KBM-7 (cell line): ENCODE results near the gene ESYT3.

ENCODE experiments used
- DNase-seq: peaks from one replicate; pipeline ENCODE4 v3.0.0-alpha.2; 2015
- in situ Hi-C: fragments of 300-500 bp; cut with MboI; formaldehyde crosslinking; loops from 2 replicates; pipeline ENCODE4 v1.14.3; 2020; ENCODE audit warnings: low sequenced_read_pairs, low pct_unique_long_range_greater_than_20kb, mixed read lengths

Gene ESYT3

DNA sequence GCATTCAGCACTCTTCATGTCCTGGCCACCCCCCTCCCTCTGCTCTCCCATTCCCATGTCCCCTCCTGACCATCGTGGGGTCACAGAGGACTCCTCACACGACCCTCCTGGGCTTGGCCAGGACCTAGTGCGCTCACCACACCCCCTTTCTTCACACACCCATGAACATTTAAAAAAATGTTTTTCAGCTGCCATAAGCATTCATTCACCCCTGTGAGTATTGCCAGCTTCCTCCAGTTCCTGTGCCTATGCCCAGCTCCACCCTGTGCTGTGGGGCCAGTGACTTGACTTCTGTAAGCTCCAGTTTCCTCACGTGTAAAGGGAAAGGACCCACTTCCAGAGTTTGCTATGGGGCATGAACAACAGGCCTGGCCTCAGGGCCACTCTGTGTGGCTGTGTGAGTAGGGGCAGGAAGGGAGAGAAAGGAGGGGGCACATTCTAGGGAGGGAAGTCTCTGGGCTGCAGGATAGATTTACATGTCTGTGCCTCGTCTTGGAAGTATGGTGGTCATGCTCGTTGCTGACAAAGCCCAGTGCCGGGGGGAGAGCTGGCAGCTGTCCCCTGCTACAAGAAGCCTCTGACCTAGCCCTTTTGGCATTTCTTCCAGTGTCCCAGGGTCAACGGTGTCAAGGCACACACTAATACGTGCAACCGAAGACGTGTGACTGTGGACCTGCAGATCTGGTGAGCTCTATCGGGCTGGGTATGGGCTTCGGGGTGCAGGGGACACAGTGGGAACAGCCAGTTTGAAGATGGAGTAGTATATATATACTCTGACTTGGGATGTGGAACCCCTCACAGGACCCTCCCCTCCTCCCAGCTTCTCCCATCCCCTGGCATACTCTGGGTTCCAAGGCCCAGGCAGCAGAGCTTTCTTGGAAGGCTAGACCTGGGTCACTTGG is 22.8 kb downstream of the ESYT3 start:
- in situ Hi-C loops: loop anchor here (25.0 kb wide), 1 partner anchor 480 kb away; the partner anchor contains the start of genes FOXL2 and FOXL2NB
- DNase-seq: no peak

DNA sequence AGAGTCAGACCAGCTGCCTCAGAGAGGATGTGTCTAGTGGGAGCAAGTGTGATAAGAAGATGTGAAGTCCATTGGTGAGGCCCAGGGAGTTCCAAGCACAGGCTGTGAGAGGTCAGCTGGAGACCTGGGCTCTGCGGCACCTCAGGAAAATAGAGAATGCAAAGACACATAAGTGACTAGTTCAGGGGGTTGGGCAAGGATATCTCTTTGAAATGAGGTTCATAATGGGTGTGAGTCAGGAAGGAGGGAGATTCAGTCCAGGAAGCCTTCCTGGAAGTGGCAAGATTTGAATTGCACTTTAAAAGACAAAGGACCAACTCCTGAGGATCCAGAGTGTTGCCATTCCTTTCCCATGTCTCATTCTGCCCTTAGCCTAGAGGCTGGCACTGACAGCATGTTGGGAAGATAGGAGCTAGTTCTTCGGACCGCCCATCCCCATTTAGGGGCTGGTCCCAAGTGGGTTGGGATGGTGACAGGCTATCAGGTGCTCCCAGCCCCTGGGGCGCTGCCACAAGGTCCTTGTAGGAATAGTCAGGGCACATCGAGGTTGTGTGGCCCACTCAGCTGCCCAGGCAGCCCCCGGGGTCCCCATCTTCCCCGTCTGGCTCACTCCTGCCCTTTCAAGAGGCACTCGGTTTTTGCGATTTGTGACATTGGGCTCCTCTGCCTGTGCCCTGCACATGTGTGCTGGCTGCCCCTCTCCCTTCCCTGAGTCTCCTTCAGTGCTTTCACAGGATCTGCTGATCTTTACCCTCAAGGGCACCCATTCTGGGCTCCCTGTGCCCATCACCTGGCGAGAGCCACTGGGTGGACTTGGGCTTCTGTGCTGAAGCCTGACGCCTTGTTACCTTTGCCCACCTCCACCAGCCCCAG is 23.7 kb downstream of the ESYT3 start:
- in situ Hi-C loops: loop anchor here (25.0 kb wide), 1 partner anchor 479 kb away; the partner anchor contains the start of genes FOXL2 and FOXL2NB
- DNase-seq: no peak

DNA sequence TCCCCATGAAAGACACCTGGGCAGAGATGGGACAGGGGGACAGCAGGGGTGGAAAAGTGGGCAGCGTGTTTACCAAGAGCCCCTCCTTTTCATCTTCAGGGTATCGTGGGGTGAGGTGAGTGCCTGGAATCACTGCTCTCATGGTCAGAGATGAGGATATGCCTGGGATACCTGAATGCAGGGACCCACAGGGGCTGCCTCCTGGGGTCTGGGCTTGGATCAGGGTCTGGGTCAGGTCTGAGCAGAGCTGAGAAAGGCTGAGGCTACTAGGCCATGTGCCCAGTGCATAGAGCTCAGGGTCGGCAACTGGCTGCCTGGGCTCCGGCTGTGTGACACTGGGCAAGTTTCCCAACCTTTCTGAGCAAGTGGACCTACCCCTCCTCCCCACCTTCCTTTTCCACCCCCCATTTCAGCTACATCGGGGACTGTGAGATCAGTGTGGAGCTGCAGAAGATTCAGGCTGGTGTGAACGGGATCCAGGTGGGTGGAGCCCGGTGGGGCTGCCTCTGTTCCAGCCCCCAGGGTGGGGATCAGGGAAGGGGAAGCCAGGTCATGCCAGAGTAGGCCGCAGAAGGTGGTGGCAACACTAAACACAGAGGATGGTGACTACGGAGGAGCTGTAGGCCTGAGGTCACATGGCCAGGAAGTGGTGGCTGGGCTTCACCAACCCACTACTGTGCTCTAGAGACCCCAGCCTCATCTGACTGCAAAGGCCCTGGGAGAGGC is 24.5 kb downstream of the ESYT3 start:
- in situ Hi-C loops: loop anchor here (25.0 kb wide), 1 partner anchor 478 kb away; the partner anchor contains the start of genes FOXL2 and FOXL2NB
- DNase-seq: no peak

DNA sequence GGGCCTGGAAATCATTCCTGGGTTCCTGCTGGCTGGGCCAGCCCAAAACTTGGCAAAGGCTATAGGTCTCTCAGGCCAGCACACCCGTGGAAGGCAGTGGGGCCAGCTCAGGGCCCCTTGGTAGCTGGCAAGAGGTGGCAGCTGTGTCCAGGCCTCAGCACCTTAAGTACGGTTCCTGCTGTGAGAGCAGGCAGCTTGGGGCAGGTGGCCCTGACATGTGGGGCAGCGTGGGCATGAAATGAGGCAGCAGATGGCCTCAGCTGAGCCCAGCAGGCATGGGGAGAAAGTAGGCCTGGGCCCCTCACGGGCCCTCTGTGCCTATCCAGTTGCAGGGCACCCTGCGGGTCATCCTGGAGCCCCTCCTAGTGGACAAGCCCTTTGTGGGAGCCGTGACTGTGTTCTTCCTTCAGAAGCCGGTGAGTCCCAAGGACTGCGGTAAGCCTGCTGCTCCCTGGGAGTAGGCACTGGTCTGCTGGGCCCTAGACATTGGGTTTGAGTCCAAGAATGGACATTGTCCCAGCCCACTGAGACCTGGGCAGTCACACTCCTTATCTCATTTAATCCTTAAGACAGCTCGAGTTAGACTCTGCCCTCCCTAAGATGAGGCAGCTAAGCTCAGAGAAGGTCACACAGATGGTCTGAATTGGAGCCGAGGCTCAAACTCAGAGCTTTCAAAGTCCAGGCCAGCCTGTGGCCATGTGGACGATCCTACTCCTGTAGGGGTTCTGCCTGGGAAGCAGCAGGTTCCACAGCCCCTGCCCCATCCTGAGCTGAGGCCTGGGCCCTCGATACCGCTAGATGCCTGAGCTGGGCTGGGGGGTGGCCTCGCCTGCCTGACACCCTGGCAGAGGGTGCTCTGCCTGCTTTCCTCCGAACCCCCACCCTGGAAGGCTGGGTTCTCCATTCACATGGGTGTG is 25.5 kb downstream of the ESYT3 start:
- in situ Hi-C loops: loop anchor here (25.0 kb wide), 1 partner anchor 477 kb away; the partner anchor contains the start of genes FOXL2 and FOXL2NB
- no peak for DNase-seq

DNA sequence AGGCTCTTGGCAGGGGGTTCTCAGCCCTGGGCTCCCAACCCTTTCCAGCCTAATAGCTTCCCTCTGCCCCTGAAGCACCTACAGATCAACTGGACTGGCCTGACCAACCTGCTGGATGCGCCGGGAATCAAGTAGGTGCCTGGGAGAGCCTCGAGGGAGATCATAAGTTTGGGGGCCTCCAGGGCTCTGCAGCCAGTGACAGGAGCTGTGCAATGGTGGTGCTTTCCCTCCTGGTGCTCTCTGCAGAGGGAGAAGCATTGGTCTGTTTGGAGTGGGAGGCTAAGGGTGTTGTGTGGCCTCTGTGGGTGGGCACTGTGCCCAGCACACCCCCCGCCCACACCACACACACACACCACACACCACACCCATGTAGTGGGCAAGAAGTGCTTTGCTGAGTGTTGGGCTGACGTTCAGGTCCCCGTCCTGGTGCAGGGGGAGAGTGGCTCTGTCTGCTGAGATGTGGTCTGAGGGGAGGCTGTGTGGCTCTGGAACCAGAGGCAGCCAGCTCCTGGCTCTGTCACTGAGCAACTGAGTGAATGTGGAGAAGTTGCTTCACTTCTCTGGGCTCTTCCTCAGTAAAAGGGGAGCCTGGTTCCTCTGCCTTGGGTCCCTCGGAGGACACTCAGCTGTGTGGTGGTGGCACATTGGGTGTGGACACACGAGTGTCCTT is 26.3 kb downstream of the ESYT3 start:
- in situ Hi-C loops: loop anchor here (25.0 kb wide), 1 partner anchor 477 kb away; the partner anchor contains the start of genes FOXL2 and FOXL2NB

DNA sequence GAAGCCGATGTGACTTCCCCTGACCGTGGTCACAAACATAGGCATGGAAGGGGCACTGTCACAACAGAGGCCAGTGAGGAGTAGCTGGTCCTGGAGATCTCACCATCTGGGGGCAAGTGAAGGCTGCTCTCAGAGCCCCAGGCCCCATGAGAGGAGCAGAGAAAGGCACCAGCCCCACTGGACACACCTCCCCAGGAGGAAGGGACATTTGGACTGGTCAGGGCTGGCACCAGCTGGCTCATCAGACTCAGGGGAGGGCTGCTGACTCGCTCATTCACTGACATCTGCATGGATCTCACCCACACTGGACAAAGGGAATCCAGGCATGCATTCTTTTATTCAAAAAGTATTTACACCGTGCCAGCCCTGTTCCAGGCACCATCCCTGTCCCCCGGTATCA is 26.8 kb downstream of the ESYT3 start:
- in situ Hi-C loops: loop anchor here (25.0 kb wide), 1 partner anchor 476 kb away; the partner anchor contains the start of genes FOXL2 and FOXL2NB
- no peak for DNase-seq

More for the DNA sequence above, 26.3 kb downstream of the ESYT3 start:
- DNase-seq: no peak

DNA sequence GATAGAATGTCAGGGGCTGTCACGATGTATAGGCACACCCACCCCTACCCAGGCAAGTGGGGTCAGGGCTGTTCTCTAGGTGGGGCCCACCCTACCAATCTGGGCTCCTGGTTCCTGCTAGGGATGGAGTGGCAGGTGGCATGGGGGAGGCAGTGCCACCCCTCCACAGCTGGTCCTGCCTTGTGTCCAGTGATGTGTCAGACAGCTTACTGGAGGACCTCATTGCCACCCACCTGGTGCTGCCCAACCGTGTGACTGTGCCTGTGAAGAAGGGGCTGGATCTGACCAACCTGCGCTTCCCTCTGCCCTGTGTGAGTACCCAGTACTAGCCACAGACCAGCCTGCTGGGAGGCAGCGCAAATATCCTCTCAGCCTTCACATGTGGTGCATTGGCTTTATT is 27.5 kb downstream of the ESYT3 start:
- in situ Hi-C loops: loop anchor here (25.0 kb wide), 1 partner anchor 475 kb away; the partner anchor contains the start of genes FOXL2 and FOXL2NB
- DNase-seq: no peak

DNA sequence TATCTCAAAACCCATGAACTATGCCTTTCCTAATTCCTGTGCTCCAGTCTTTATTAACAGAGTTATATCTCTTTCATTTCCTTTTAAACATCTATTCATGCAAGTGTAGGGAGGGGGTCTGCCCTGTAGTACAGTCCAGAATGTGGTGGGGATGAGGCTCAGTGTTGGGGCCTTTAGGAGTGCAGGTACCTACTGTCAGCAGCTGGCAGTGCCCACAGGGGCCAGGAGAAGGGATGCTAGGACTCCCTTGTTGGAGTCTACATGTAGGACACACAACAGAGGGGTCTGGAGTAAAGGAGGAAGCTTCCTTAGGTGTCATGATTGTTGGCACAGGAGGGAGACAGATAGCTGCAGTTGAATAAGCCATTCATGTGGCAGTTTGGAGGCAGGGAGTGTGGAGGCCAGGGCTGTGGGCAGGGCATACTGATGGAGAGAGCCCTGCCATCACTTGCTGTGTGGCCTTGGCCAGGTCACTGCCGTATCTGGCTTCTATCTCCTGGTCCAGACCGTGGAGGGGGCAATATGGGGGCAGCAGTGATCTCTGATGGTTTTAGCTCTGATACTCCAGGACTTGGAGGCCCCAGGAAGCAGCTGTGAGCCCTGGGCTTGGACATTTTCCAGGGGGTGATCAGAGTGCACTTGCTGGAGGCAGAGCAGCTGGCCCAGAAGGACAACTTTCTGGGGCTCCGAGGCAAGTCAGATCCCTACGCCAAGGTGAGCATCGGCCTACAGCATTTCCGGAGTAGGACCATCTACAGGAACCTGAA is 29.5 kb downstream of the ESYT3 start:
- no peak for DNase-seq
- in situ Hi-C loops: loop anchor here (25.0 kb wide), 1 partner anchor 473 kb away; the partner anchor contains the start of genes FOXL2 and FOXL2NB

DNA sequence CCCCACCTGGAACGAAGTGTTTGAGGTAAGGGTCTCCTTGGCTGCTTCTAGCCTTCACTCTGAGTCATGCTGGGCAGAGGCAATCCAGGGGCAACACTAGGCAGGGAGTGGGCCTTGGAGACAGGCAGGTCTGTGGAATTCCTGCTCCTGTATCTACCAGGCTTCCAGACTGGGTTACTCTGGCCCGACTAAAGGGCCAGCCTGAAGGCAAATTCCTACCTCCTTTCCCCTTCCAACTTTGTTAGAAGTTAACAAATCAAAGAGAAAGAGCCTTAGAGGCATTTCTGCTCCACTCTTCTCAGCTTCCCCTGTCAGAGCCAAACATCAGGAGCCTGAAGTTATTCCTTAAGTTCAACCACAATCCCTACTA is 30.1 kb downstream of the ESYT3 start:
- no peak for DNase-seq
- in situ Hi-C loops: loop anchor here (25.0 kb wide), 1 partner anchor 473 kb away; the partner anchor contains the start of genes FOXL2 and FOXL2NB

DNA sequence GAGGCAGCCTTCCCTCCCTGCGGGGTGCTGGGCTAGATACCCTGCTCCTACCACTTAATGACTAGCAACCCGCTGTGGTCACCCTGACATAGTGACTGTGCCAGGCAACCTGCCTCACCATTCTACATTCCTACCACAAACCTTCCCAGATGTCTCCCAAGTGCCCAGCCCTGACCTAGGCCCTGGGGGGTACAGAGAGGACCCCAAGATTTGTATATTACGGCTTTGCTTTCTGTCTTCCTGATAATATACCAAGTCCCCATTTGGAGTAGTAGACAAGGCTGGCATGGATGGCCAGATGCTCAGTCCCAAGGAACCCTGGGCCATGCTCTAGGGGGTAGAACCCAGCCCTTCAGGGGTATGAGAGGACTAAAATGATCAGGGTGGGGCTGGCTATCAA is 31.0 kb downstream of the ESYT3 start:
- in situ Hi-C loops: loop anchor here (25.0 kb wide), 1 partner anchor 472 kb away; the partner anchor contains the start of genes FOXL2 and FOXL2NB
- no peak for DNase-seq

DNA sequence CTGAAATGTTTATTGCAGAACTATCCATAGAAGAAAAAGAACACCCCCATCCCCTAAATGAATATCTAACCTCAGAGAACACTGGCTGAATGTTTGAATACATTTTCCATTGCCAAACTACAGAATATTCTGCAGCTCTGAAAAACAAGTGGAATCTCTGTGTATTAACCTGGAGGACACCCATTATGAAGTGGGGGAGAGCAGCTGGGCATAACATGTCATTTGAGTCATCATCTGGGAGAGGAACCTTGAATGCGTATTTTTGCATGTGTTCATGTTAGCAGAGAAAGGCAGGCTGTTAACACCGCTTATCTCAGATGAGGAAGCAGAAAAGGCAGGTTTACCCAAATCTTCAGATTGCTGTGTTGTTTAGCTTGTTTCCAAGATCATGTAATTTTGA is 31.5 kb downstream of the ESYT3 start:
- no peak for DNase-seq
- in situ Hi-C loops: loop anchor here (25.0 kb wide), 1 partner anchor 471 kb away; the partner anchor contains the start of genes FOXL2 and FOXL2NB

DNA sequence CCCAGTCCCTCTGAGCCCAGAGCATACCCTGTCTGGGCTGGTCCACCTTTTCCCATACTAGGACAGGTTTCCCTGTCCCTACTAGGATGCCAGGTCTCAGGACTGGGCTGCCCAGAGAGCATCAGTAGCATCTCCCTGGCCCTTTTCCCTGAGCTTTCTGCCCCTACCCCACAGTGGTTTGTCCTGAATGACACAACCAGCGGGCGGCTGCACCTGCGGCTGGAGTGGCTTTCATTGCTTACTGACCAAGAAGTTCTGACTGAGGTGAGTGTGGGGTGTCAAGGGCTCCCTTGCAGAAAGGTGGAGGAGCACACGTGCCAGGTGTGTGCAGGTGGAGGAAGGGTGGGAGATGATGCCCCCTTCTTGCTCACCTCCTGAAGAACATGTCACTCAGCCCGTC is 33.5 kb downstream of the ESYT3 start:
- no peak for DNase-seq
- in situ Hi-C loops: loop anchor here (25.0 kb wide), 1 partner anchor 469 kb away; the partner anchor contains the start of genes FOXL2 and FOXL2NB

DNA sequence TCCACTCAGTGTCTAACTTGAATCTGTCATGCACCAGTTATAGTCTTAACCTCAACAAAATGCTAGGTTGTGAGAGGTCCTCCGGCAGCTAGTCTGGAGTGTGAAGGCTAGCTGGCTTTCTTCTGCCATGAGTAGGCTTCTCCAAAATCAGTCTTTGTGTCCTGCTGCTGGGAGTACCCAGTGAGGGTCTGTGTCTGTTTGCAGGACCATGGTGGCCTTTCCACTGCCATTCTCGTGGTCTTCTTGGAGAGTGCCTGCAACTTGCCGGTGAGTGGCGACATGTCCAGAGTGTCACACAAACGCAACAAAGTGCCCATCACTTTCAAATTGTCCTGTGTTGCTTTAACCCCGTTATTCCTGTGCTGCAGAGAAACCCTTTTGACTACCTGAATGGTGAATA is 34.0 kb downstream of the ESYT3 start:
- DNase-seq: no peak
- in situ Hi-C loops: loop anchor here (25.0 kb wide), 1 partner anchor 469 kb away; the partner anchor contains the start of genes FOXL2 and FOXL2NB

DNA sequence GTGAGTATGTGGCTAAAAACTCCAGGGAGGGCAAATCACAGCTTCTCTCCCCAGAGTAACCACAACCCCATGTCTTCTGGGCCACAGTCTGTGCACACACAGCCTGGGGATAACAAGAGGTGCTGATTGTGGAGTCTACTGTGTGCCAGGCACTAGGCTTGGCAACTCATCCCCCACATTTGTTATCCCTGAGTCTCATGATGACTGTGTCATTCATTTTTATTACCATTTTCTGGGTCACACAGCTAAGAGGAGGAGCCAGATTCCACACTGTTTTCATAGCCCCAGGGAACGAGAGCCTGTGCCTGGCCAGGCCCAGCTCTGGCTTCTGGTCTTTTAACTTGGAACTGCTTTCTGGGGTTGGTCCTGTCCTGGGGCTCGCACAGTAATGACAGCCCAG is 34.5 kb downstream of the ESYT3 start:
- DNase-seq: no peak
- in situ Hi-C loops: loop anchor here (25.0 kb wide), 1 partner anchor 468 kb away; the partner anchor contains the start of genes FOXL2 and FOXL2NB

DNA sequence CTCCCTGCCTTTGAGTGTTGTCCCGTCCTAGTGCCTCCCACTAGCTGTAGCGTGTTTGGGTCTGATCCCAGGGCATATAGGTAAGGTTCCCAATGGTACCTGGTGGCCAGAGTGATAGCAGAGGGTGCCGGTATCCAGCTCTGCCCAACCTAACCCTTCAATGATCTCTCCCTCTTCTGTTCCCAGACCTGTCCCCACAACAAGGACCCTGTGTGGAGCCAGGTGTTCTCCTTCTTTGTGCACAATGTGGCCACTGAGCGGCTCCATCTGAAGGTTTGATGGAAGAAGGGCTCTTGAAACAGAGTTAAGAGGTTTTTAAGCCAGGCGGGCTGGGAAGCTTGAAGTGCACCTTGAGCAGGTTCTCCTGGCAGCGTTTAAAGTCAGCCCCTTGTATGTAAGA is 35.5 kb downstream of the ESYT3 start:
- DNase-seq: no peak
- in situ Hi-C loops: loop anchor here (25.0 kb wide), 1 partner anchor 467 kb away; the partner anchor contains the start of genes FOXL2 and FOXL2NB

DNA sequence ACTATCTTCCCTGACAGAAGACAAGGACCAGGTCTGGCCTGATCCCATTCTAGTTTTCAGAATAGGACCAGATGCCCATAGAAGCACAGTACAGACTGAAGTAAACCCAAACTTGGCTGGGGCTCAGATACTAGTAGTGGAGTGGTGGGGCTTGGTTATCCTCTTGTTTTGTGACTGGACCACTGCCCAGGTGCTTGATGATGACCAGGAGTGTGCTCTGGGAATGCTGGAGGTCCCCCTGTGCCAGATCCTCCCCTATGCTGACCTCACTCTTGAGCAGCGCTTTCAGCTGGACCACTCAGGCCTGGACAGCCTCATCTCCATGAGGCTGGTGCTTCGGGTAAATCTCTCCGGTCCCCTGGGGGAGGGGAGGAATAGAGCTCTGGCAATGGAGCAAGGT is 36.3 kb downstream of the ESYT3 start:
- no peak for DNase-seq
- in situ Hi-C loops: loop anchor here (25.0 kb wide), 1 partner anchor 467 kb away; the partner anchor contains the start of genes FOXL2 and FOXL2NB
